Cardiac muscle cell (in vitro differentiated cells and primary cell): ENCODE results near the gene CTSC. TPM values are rescaled to one million over a fixed set of nuclear protein-coding genes. Genes with fewer than 3 reads are reported as not detected.

Experiments used
- DNase-seq, 2 donors: peaks; one replicate each; pipeline versions ENCODE4 v3.0.0 to v3.0.0-alpha.2; 2010 to 2017; ENCODE audit warnings: low read depth in 1 of 2, low spot score in 1 of 2
- H3K27ac ChIP-seq: fragments of 200-600 bp; sonication (generic); 2 replicates; pipeline ENCODE4 v1.5.1; 2016
- H3K27me3 ChIP-seq: fragments of 200-600 bp; sonication (generic); 2 replicates; pipeline ENCODE4 v1.6.0; 2016; ENCODE audit warnings: control low read depth
- H3K36me3 ChIP-seq: fragments of 200-600 bp; sonication (generic); 2 replicates; pipeline ENCODE4 v1.5.1; 2016; ENCODE audit warnings: control low read depth
- H3K4me1 ChIP-seq: fragments of 200-600 bp; sonication (generic); 2 replicates; pipeline ENCODE4 v1.8.1; 2017; ENCODE audit warnings: low read depth, mild to moderate bottlenecking, mixed run types
- H3K4me3 ChIP-seq: fragments of 200-600 bp; sonication (generic); 2 replicates; pipeline ENCODE4 v1.5.1; 2016; ENCODE audit warnings: mild to moderate bottlenecking
- H3K9me3 ChIP-seq: fragments of 200-600 bp; sonication (generic); 2 replicates; pipeline ENCODE4 v1.5.1; 2017; ENCODE audit warnings: low read depth, mild to moderate bottlenecking, control low read depth
- CTCF ChIP-seq: IDR thresholded peaks from 2 replicates; pipeline ENCODE4 v1.5.1; 2012; ENCODE audit warnings: low read depth, mild to moderate bottlenecking, low read length
- polyA plus RNA-seq: library from polyadenylated mRNA; unstranded; fragments of >200 nt; fragmentation: Nextera tagmentation; extraction: Ambion mirVana; gene quantifications from 2 replicates; pipeline ENCODE4 v1.2.1, GENCODE V29; 2016
- total RNA-seq: library from RNA; depleted of rRNA; stranded (reverse); fragments of >200 nt; gene quantifications from 2 replicates; pipeline ENCODE4 v1.2.3, GENCODE V29; 2016

Gene CTSC
- total and polyA plus RNA-seq, 2 experiments from 2014 or later, result 119 to 120 TPM

- no peak for DNase-seq
- no peaks in the 10 kb centered on the region for H3K4me1 ChIP-seq
- no peaks in the 10 kb centered on the region for H3K27me3 ChIP-seq
- no peak for TF ChIP-seq CTCF
- no peaks in the 10 kb centered on the region for H3K36me3 ChIP-seq
- no peak overlapping the region for H3K27ac ChIP-seq
- no peaks in the 10 kb centered on the region for H3K9me3 ChIP-seq
- no peak overlapping the region for H3K4me3 ChIP-seq
Measured at GRCh38 chr11:88367310-88367709, 29.8 kb upstream of the CTSC start.

GRCh38 chr11:88363648-88364065 lies 26.1 kb upstream of the CTSC start:
- H3K27me3 ChIP-seq, result no peaks in the 10 kb centered on the region
- no peaks in the 10 kb centered on the region for H3K9me3 ChIP-seq
- no peak overlapping the region for H3K4me3 ChIP-seq
- H3K27ac ChIP-seq, result no peak overlapping the region
- no peaks in the 10 kb centered on the region for H3K36me3 ChIP-seq
- peak in 1 of 2 donors; percentile 48 for DNase-seq
- TF ChIP-seq CTCF, result no peak
- H3K4me1 ChIP-seq, result no peaks in the 10 kb centered on the region

- Histone ChIP-seq H3K27ac (no peak overlapping the region), H3K9me3 (no peaks in the 10 kb centered on the region), H3K4me1 (no peaks in the 10 kb centered on the region), H3K4me3 (no peak overlapping the region), H3K36me3 (no peaks in the 10 kb centered on the region), H3K27me3 (no peaks in the 10 kb centered on the region)
- DNase-seq, result no peak
- no peak for TF ChIP-seq CTCF
Measured at GRCh38 chr11:88363004-88363403, 25.5 kb upstream of the CTSC start.

DNA sequence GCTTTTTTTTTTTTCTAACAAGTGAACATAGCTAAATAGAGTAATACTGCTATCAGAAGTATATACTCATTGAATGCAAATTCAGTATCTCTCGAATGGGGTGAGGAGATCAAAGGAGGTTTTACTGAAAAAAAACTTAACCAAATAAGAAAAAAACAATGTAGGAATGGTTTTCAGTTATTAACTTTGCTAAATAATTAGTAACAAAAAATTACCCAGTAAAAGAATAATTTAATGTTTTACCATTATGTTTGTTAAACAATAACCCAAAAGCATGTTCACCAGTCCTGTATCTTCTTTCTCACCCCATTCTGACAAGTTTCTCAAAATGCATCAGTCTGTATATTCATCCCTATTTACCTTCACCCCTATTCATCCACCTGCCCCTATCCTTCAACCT lies 22.6 kb upstream of the CTSC start:
- no peaks in the 10 kb centered on the region for H3K4me1 ChIP-seq
- no peaks in the 10 kb centered on the region for H3K27me3 ChIP-seq
- no peak overlapping the region for H3K4me3 ChIP-seq
- no peaks in the 10 kb centered on the region for H3K9me3 ChIP-seq
- TF ChIP-seq CTCF, result no peak
- DNase-seq, result no peak
- H3K27ac ChIP-seq, result no peak overlapping the region
- H3K36me3 ChIP-seq, result no peaks in the 10 kb centered on the region

GRCh38 chr11:88359541-88359940 lies 22.0 kb upstream of the CTSC start:
- no peak overlapping the region for H3K27ac ChIP-seq
- TF ChIP-seq CTCF, result no peak
- no peak for DNase-seq
- no peaks in the 10 kb centered on the region for H3K27me3 ChIP-seq
- H3K36me3 ChIP-seq, result no peaks in the 10 kb centered on the region
- H3K4me3 ChIP-seq, result no peak overlapping the region
- H3K9me3 ChIP-seq, result no peaks in the 10 kb centered on the region
- H3K4me1 ChIP-seq, result no peaks in the 10 kb centered on the region

GRCh38 chr11:88359114-88359513 lies 21.6 kb upstream of the CTSC start:
- no peak overlapping the region for H3K27ac ChIP-seq
- no peak for TF ChIP-seq CTCF
- H3K4me1 ChIP-seq, result no peaks in the 10 kb centered on the region
- no peaks in the 10 kb centered on the region for H3K36me3 ChIP-seq
- no peaks in the 10 kb centered on the region for H3K9me3 ChIP-seq
- no peak overlapping the region for H3K4me3 ChIP-seq
- H3K27me3 ChIP-seq, result no peaks in the 10 kb centered on the region
- no peak for DNase-seq
